ENCODE results near the gene ZMYND8.

ZMYND8 gene

GRCh38 chr20:47224300-47224791, 132.2 kb downstream of the ZMYND8 start:
- no peak for DNase-seq (ENCODE audit: low read depth)
- no peak for TF ChIP-seq CTCF (conservative IDR thresholded peaks at IDR 0.05; ENCODE audit: low read length)

GRCh38 chr20:47223896-47224295, 132.6 kb downstream of the ZMYND8 start:
- TF ChIP-seq CTCF (conservative IDR thresholded peaks at IDR 0.05; ENCODE audit: low read length) = no peak
- no peak for DNase-seq (ENCODE audit: low read depth)
- no peak overlapping the region for H3K4me3 ChIP-seq (ENCODE audit: low read length)

More at GRCh38 chr20:47224300-47224791, 132.2 kb downstream of the ZMYND8 start:
- no peak overlapping the region for H3K4me3 ChIP-seq (ENCODE audit: low read length)

GRCh38 chr20:47222468-47223119, 133.9 kb downstream of the ZMYND8 start:
- no peak for TF ChIP-seq CTCF (conservative IDR thresholded peaks at IDR 0.05; ENCODE audit: low read length)
- no peak overlapping the region for H3K4me3 ChIP-seq (ENCODE audit: low read length)
- DNase-seq (ENCODE audit: low read depth) = no peak

GRCh38 chr20:47221036-47221625, 135.4 kb downstream of the ZMYND8 start:
- no peak overlapping the region for H3K4me3 ChIP-seq (ENCODE audit: low read length)
- no peak for DNase-seq (ENCODE audit: low read depth)
- no peak for TF ChIP-seq CTCF (conservative IDR thresholded peaks at IDR 0.05; ENCODE audit: low read length)

GRCh38 chr20:47220161-47220582, 136.3 kb downstream of the ZMYND8 start:
- TF ChIP-seq CTCF (conservative IDR thresholded peaks at IDR 0.05; ENCODE audit: low read length) = peak; percentile 57

GRCh38 chr20:47217482-47218446, 138.7 kb downstream of the ZMYND8 start:
- no peak overlapping the region for H3K4me3 ChIP-seq (ENCODE audit: low read length)
- TF ChIP-seq CTCF (conservative IDR thresholded peaks at IDR 0.05; ENCODE audit: low read length) = no peak
- DNase-seq (ENCODE audit: low read depth) = no peak

More at GRCh38 chr20:47220161-47220582, 136.3 kb downstream of the ZMYND8 start:
- peak; percentile 10 for DNase-seq (ENCODE audit: low read depth)
- no peak overlapping the region for H3K4me3 ChIP-seq (ENCODE audit: low read length)
